B cell (primary cell): Measurements from ENCODE around the gene EMID1. TPM values are rescaled to one million over a fixed set of nuclear protein-coding genes. Genes with fewer than 3 reads are reported as not detected.
"Not testable (repeated sequence)": the region's sequence is repeated elsewhere in the genome, so short reads cannot be mapped to it uniquely, and the experiment has no call there.

Experiments used
- ATAC-seq: fragments of 200-7000 bp; cut with Tn5 transposase; one replicate; pipeline ENCODE4 v1.10.0; 2021; ENCODE audit warnings: low read depth, mild to moderate bottlenecking, moderate number of reproducible peaks, moderate library complexity
- CTCF ChIA-PET: fragments of 350-600 bp; sonication (Branson Sonifier 250); formaldehyde crosslinking; loops from one replicate; lab custom pipeline; 2021; ENCODE audit warnings: antibody characterized with exemption, inconsistent platforms; lab: Charles Lee
- POLR2A ChIA-PET: fragments of 350-600 bp; sonication (Branson Sonifier 250); formaldehyde crosslinking; loops from one replicate; lab custom pipeline; 2021; ENCODE audit warnings: antibody characterized with exemption; lab: Charles Lee
- DNase-seq: peaks from one replicate; pipeline ENCODE4 v3.0.0; 2013
- H2AFZ ChIP-seq: 2 replicates; pipeline ENCODE4 v1.6.1; 2012; ENCODE audit warnings: mild to moderate bottlenecking, low read depth, low read length; ENCODE audit not compliant: insufficient read depth, poor library complexity, severe bottlenecking
- H3K27ac ChIP-seq, 2 donors: 1 replicate in 1 of 2; 2 replicates in 1 of 2; pipeline ENCODE4 v1.5.1; 2012 to 2013; ENCODE audit warnings: low read length in 2 of 2, mild to moderate bottlenecking in 2 of 2, moderate library complexity in 1 of 2
- H3K27me3 ChIP-seq, 4 experiments: fragments of 200-600 bp in 1 of 4; sonication (generic) in 1 of 4; replicated peaks in 1 of 4; 1 replicate in 2 of 4; 2 replicates in 2 of 4; pipeline versions ENCODE4 v1.6.1 to v1.7.0; 2013 to 2016; ENCODE audit warnings: low read length in 3 of 4, mild to moderate bottlenecking in 2 of 4, mixed read lengths in 1 of 4, moderate library complexity in 1 of 4; ENCODE audit not compliant: insufficient read depth in 4 of 4, control insufficient read depth in 3 of 4; ENCODE audit errors: control extremely low read depth in 1 of 4
- H3K36me3 ChIP-seq, 2 experiments: replicated peaks in 1 of 2; 1 replicate in 1 of 2; 2 replicates in 1 of 2; pipeline versions ENCODE4 v1.6.1 to v1.7.1; 2013; ENCODE audit warnings: low read length in 1 of 2; ENCODE audit not compliant: insufficient read depth in 2 of 2, control insufficient read depth in 1 of 2; ENCODE audit errors: control extremely low read depth in 1 of 2, extremely low read depth in 1 of 2
- H3K4me1 ChIP-seq, 2 donors: fragments of 200-600 bp in 1 of 2; sonication (generic) in 1 of 2; 1 replicate in 1 of 2; 2 replicates in 1 of 2; pipeline versions ENCODE4 v1.5.1 to v1.6.1; 2013 to 2017; ENCODE audit warnings: low read length in 2 of 2; ENCODE audit not compliant: control insufficient read depth in 2 of 2, insufficient read depth in 2 of 2
- H3K4me2 ChIP-seq: replicated peaks from 2 replicates; pipeline ENCODE3; 2012; ENCODE audit warnings: mild to moderate bottlenecking, low read depth, low read length; ENCODE audit not compliant: poor library complexity, severe bottlenecking
- H3K4me3 ChIP-seq, 5 experiments: fragments of 200-600 bp in 1 of 5; sonication (generic) in 1 of 5; 1 replicate in 3 of 5; 2 replicates in 2 of 5; pipeline versions ENCODE4 v1.5.1 to v1.7.0; 2011 to 2016; ENCODE audit warnings: low read length in 4 of 5, mild to moderate bottlenecking in 4 of 5, low read depth in 2 of 5, control low read depth in 1 of 5, moderate library complexity in 1 of 5; ENCODE audit not compliant: insufficient read depth in 1 of 5; ENCODE audit errors: control extremely low read depth in 1 of 5, extremely low read depth in 1 of 5
- H3K79me2 ChIP-seq: fragments of 200-600 bp; sonication (generic); one replicate; pipeline ENCODE4 v1.6.0; 2016; ENCODE audit warnings: low read length; ENCODE audit not compliant: control insufficient read depth, insufficient read depth
- H3K9ac ChIP-seq: fragments of 200-600 bp; sonication (generic); 2 replicates; pipeline ENCODE4 v1.6.1; 2017; ENCODE audit warnings: mild to moderate bottlenecking, low read length, moderate library complexity
- H3K9me3 ChIP-seq, 3 donors: one replicate each; pipeline versions ENCODE4 v1.6.1 to v1.7.1; 2013; ENCODE audit warnings: low read length in 2 of 3; ENCODE audit not compliant: control insufficient read depth in 2 of 3, insufficient read depth in 1 of 3; ENCODE audit errors: control extremely low read depth in 1 of 3
- H4K20me1 ChIP-seq: 2 replicates; pipeline ENCODE4 v1.6.0; 2012; ENCODE audit warnings: mild to moderate bottlenecking, low read length; ENCODE audit not compliant: insufficient read depth, control insufficient read depth, poor library complexity, severe bottlenecking
- H3K27ac Mint-ChIP-seq: one replicate; pipeline ENCODE4 v1.8.0; 2021; ENCODE audit warnings: mixed read lengths
- H3K27me3 Mint-ChIP-seq: one replicate; pipeline ENCODE4 v1.8.0; 2021; ENCODE audit warnings: mixed read lengths
- H3K4me1 Mint-ChIP-seq: one replicate; pipeline ENCODE4 v1.8.0; 2021; ENCODE audit warnings: mixed read lengths
- H3K4me3 Mint-ChIP-seq: one replicate; pipeline ENCODE4 v1.8.0; 2021; ENCODE audit warnings: mixed read lengths
- H3K9me3 Mint-ChIP-seq: one replicate; pipeline ENCODE4 v1.8.0; 2022; ENCODE audit warnings: mixed read lengths; ENCODE audit not compliant: insufficient read depth
- EZH2 ChIP-seq: IDR thresholded peaks from 2 replicates; pipeline ENCODE4 v1.6.1; 2012; ENCODE audit warnings: borderline replicate concordance, low read depth, mild to moderate bottlenecking, moderate library complexity, low read length; ENCODE audit not compliant: insufficient read depth, poor library complexity, severe bottlenecking
- WGBS: methylation state at CpG from one replicate; pipeline ENCODE4 v1.1.5; 2013; ENCODE audit warnings: missing lambda C conversion rate; ENCODE audit not compliant: insufficient coverage; 5-methylcytosine and 5-hydroxymethylcytosine counted together
- intact Hi-C: fragments of 100-400 bp; cut with micrococcal nuclease; formaldehyde crosslinking; loops from one replicate; pipeline ENCODE4 v1.10.0; 2022
- polyA plus RNA-seq: library from polyadenylated mRNA; depleted of rRNA; stranded (reverse); fragments of >200 nt; gene quantifications from 2 replicates; pipeline ENCODE4 v1.2.3, GENCODE V29; 2012
- total RNA-seq, 2 donors: library from RNA; stranded (reverse); fragments of 120-200 nt in 1 of 2; gene quantifications; 1 replicate in 1 of 2; 2 replicates in 1 of 2; pipeline versions ENCODE4 v1.2.3 to v1.2.4, GENCODE V29; 2013 to 2022
- TF ChIP-seq, protein P1 (sequence below): fragments of 200-600 bp; IDR thresholded peaks from one replicate; pipeline ENCODE4 v1.8.0; 2022; ENCODE audit warnings: antibody characterized with exemption, mild to moderate bottlenecking

EMID1 gene
- total and polyA plus RNA-seq, 2 donors (not counting 1 experiment from before 2014, with no cell fraction given): not detected

DNA sequence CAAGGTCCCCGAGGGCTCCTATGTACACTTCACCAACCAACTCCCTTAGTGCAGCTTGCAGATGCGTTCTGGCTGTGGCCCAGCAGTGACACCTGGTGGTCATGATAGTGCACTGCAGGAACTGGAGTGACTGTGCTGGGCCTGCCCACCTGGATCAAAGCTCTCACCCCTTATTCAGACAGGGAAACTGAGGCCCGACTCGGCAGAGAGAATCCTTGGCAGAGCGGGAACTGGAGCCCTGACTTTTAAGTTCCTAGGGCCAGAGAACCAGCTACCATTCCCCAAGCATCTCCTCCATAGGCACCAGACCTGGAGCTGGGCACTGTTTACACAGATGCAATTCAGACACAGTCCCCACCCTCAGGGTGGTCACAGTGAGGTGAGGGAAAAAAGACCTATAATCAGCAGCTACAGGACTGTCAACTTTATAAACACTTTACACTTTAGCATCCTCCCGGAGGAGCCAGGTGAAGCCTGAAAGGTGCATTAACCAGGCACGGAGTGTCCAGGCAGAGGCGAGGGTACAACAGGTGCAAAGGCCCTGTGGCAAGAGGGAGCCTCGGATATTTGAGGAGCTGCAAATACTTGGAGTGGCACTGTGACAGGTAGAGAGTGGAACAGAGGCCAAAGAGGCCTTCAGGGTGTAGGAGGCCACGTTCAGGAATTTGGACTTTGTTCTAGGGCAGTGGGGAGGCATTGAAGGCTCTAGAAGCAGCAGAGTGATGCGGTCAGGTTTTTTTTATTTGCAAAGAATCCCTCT is 40.1 kb downstream of the EMID1 start:
- no peak overlapping the region for H3K4me3 ChIP-seq
- peaks cover 3 to 4% of the 10 kb centered on the region in 2 donors for H3K4me1 ChIP-seq
- peaks cover 0 to 17% (median 3%) of the 10 kb centered on the region in 4 experiments for H3K27me3 ChIP-seq
- 48% methylated on average over 9 of the region's 11 CpGs for WGBS
- Mint-ChIP-seq H3K4me1 (no peaks in the 10 kb centered on the region), H3K27me3 (peaks cover 20% of the 10 kb centered on the region), H3K27ac (no peak overlapping the region), H3K9me3 (peaks cover 9% of the 10 kb centered on the region), H3K4me3 (no peak overlapping the region)
- CTCF ChIA-PET: interaction anchor here (0.6 to 5.0 kb wide), 41 partner anchors 10 to 1226 kb away, joined by 3 to 63 read pairs (median 4); partner anchors contain the start of genes EMID1 and EWSR1
- H3K36me3 ChIP-seq: no peaks in the 10 kb centered on the region
- no peak overlapping the region for H3K9ac ChIP-seq
- TF ChIP-seq, protein P1, sequence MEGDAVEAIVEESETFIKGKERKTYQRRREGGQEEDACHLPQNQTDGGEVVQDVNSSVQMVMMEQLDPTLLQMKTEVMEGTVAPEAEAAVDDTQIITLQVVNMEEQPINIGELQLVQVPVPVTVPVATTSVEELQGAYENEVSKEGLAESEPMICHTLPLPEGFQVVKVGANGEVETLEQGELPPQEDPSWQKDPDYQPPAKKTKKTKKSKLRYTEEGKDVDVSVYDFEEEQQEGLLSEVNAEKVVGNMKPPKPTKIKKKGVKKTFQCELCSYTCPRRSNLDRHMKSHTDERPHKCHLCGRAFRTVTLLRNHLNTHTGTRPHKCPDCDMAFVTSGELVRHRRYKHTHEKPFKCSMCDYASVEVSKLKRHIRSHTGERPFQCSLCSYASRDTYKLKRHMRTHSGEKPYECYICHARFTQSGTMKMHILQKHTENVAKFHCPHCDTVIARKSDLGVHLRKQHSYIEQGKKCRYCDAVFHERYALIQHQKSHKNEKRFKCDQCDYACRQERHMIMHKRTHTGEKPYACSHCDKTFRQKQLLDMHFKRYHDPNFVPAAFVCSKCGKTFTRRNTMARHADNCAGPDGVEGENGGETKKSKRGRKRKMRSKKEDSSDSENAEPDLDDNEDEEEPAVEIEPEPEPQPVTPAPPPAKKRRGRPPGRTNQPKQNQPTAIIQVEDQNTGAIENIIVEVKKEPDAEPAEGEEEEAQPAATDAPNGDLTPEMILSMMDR: peak; percentile 99
- TF ChIP-seq EZH2: no peak
- POLR2A ChIA-PET: no interaction called here
- no peak overlapping the region for H2AFZ ChIP-seq
- DNase-seq (peak; percentile 76), ATAC-seq (peak; percentile 89)
- H3K79me2 ChIP-seq: no peaks in the 10 kb centered on the region
- H3K4me2 ChIP-seq: no peak overlapping the region
- intact Hi-C loops: loop anchor here (10.0 kb wide), 1 partner anchor 131 kb away; no protein-coding TSS in a partner anchor
- no peak overlapping the region for H3K27ac ChIP-seq
- H3K9me3 ChIP-seq: peaks cover 3 to 17% (median 11%) of the 10 kb centered on the region in 3 donors
- no peaks in the 10 kb centered on the region for H4K20me1 ChIP-seq

DNA sequence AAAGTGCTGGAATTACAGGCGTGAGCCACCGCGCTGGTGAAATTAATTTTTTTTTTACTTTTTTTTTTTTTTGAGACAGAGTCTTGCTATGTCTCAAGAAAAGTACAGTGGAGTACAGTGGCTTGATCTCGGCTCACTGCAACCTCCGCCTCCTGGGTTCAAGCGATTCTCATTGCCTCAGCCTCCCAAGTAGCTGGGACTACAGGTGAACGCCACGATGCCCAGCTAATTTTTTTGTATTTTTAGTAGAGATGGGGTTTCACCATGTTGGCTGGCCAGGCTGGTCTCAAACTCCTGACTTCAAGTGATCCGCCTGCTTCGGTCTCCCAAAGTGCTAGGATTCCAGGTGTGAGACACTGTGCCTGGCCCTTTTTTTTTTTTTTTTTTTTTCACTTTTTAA is 42.2 kb downstream of the EMID1 start:
- H3K4me1 Mint-ChIP-seq, ATAC-seq, H3K9me3 Mint-ChIP-seq, H3K36me3 ChIP-seq, H3K4me3 Mint-ChIP-seq, H3K9me3 ChIP-seq, DNase-seq, POLR2A ChIA-PET, H3K9ac ChIP-seq, H4K20me1 ChIP-seq, H3K4me1 ChIP-seq, H3K4me2 ChIP-seq, H3K79me2 ChIP-seq, H2AFZ ChIP-seq, H3K27ac Mint-ChIP-seq, H3K4me3 ChIP-seq, H3K27ac ChIP-seq: not testable (repeated sequence)
- peaks cover 22% of the 10 kb centered on the region for H3K27me3 Mint-ChIP-seq
- WGBS: 100% methylated on average over 3 of the region's 10 CpGs
- peaks cover 0 to 24% (median 3%) of the 10 kb centered on the region in 4 experiments for H3K27me3 ChIP-seq
- CTCF ChIA-PET: interaction anchor here (0.7 to 5.0 kb wide), 8 partner anchors 11 to 648 kb away, joined by 3 to 63 read pairs (median 4); no protein-coding TSS in a partner anchor
- intact Hi-C loops: loop anchor here (10.0 kb wide), 1 partner anchor 133 kb away; no protein-coding TSS in a partner anchor
